Smooth muscle cell (in vitro differentiated cells): ENCODE results near the gene CAPN15. TPM values are rescaled to one million over a fixed set of nuclear protein-coding genes. Genes with fewer than 3 reads are reported as not detected.
A peak's percentile ranks its signal among the peaks of the same experiment; 100 is the strongest.

Source experiments
- DNase-seq: peaks from one replicate; lab custom pipeline; 2025; ENCODE audit not compliant: unreplicated experiment; lab: John Stamatoyannopoulos, UW
- H2AFZ ChIP-seq: fragments of 200-600 bp; sonication (generic); 2 replicates; pipeline ENCODE4 v1.6.0; 2016; ENCODE audit warnings: antibody characterized with exemption, low read depth, mild to moderate bottlenecking
- H3F3A ChIP-seq: fragments of 200-600 bp; sonication (generic); 2 replicates; pipeline ENCODE4 v1.6.0; 2017; ENCODE audit warnings: antibody characterized with exemption, low read depth
- H3K27ac ChIP-seq: fragments of 200-600 bp; sonication (generic); 2 replicates; pipeline ENCODE4 v1.5.1; 2016; ENCODE audit warnings: low read depth, mild to moderate bottlenecking
- H3K27me3 ChIP-seq: fragments of 200-600 bp; sonication (generic); 2 replicates; pipeline ENCODE4 v1.6.1; 2016; ENCODE audit warnings: low read depth, mild to moderate bottlenecking
- H3K36me3 ChIP-seq: fragments of 200-600 bp; sonication (generic); 2 replicates; pipeline ENCODE4 v1.5.1; 2016; ENCODE audit warnings: low read depth
- H3K4me1 ChIP-seq: fragments of 200-600 bp; sonication (generic); 2 replicates; pipeline ENCODE4 v1.5.1; 2016; ENCODE audit warnings: low read depth
- H3K4me2 ChIP-seq: fragments of 200-600 bp; sonication (generic); 2 replicates; pipeline ENCODE4 v1.6.0; 2016; ENCODE audit warnings: mild to moderate bottlenecking
- H3K4me3 ChIP-seq: fragments of 200-600 bp; sonication (generic); 2 replicates; pipeline ENCODE4 v1.5.1; 2016; ENCODE audit warnings: mild to moderate bottlenecking
- H3K79me2 ChIP-seq: fragments of 200-600 bp; sonication (generic); 2 replicates; pipeline ENCODE4 v1.6.0; 2016; ENCODE audit warnings: low read depth, mild to moderate bottlenecking
- H3K9ac ChIP-seq: fragments of 200-600 bp; sonication (generic); 2 replicates; pipeline ENCODE4 v1.6.0; 2016; ENCODE audit warnings: low read depth
- H3K9me3 ChIP-seq: fragments of 200-600 bp; sonication (generic); replicated peaks from 2 replicates; pipeline ENCODE4 v1.5.1; 2016; ENCODE audit warnings: low read depth
- H4K20me1 ChIP-seq: fragments of 200-600 bp; sonication (generic); 2 replicates; pipeline ENCODE4 v1.6.0; 2016; ENCODE audit warnings: low read depth
- CTCF ChIP-seq: fragments of 200-600 bp; sonication (generic); IDR thresholded peaks from 2 replicates; pipeline ENCODE4 v1.5.1; 2017; ENCODE audit warnings: borderline replicate concordance, mild to moderate bottlenecking, antibody characterized with exemption; ENCODE audit not compliant: insufficient read depth, poor library complexity, severe bottlenecking
- WGBS: methylation state at CpG from one replicate; pipeline ENCODE4 v1.1.7; 2016; ENCODE audit warnings: low lambda C conversion rate; 5-methylcytosine and 5-hydroxymethylcytosine counted together
- polyA plus RNA-seq: library from polyadenylated mRNA; unstranded; fragments of >200 nt; fragmentation: Nextera tagmentation; extraction: Ambion mirVana; gene quantifications from 2 replicates; pipeline ENCODE4 v1.2.1, GENCODE V29; 2016
- total RNA-seq: library from RNA; depleted of rRNA; stranded (reverse); fragments of >200 nt; gene quantifications from 2 replicates; pipeline ENCODE4 v1.2.3, GENCODE V29; 2014

CAPN15 gene
- total and polyA plus RNA-seq, 2 experiments from 2014 or later = 14.7 to 18.7 TPM

DNA sequence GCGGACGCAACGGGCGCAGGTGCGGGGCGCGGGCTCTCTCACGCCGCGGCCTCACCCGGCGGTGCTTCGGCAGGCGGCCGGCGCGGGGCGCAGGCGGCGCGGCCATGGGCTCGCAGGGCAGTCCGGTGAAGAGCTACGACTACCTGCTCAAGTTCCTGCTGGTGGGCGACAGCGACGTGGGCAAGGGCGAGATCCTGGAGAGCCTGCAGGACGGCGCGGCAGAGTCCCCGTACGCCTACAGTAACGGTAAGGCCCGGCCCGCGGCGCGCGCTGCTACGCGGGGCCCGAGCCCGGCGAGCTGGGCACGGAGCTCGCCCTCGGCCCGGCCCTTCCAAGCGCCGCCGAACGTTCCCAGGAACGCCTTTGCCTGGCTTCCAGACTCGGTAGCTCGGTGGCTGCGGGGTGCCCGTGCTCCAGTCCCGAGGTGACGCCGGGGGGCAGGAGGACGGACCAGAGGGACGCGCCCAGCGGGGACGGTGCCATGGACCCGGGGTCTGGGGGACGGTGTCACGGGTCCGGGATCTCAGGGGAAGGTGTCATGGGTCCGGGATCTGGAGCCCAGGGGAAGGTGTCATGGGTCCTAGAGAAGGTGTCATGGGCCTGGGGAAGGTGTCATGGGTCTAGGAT lies 62.8 kb downstream of the CAPN15 start:
- Histone ChIP-seq H4K20me1 (peaks cover 50% of the 10 kb centered on the region), H3K27me3 (no peaks in the 10 kb centered on the region), H3K4me2 (peak overlapping the region; percentile 93), H3K79me2 (peaks cover 51% of the 10 kb centered on the region), H3F3A (no peaks in the 10 kb centered on the region), H3K4me1 (peaks cover 6% of the 10 kb centered on the region), H3K9ac (peak overlapping the region; percentile 85), H3K4me3 (peak overlapping the region; percentile 94), H2AFZ (no peak overlapping the region), H3K36me3 (no peaks in the 10 kb centered on the region), H3K27ac (no peak overlapping the region), H3K9me3 (no peaks in the 10 kb centered on the region)
- WGBS = 3% methylated on average over 59 of the region's 71 CpGs
- TF ChIP-seq CTCF = no peak
- DNase-seq = peak; percentile 52

DNA sequence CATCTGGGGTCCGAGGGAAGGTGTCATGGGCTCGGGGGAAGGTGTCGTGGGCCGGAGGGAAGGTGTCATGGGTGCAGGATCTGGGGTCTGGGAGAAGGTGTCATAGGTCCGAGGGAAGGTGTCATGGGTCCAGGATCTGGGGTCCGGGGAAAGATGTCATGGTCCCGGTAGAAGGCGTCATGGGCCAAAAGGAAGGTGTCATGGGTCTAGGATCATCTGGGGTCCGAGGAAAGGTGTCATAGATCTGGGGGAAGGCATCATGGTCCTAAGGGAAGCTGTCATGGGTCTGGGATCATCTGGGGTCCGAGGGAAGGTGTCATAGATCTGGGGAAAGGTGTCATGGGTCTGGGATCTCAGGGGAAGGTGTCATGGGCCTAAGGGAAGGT lies 63.3 kb downstream of the CAPN15 start:
- H3K79me2 ChIP-seq = peaks cover 56% of the 10 kb centered on the region
- H3K9ac ChIP-seq = peak overlapping the region; percentile 85
- peak overlapping the region; percentile 94 for H3K4me3 ChIP-seq
- no peak overlapping the region for H2AFZ ChIP-seq
- no peak overlapping the region for H3K27ac ChIP-seq
- no peak for DNase-seq
- TF ChIP-seq CTCF = no peak
- peaks cover 6% of the 10 kb centered on the region for H3K4me1 ChIP-seq
- no peaks in the 10 kb centered on the region for H3K36me3 ChIP-seq
- no peaks in the 10 kb centered on the region for H3F3A ChIP-seq
- H3K4me2 ChIP-seq = peak overlapping the region; percentile 93
- 75% methylated on average over 10 of the region's 10 CpGs for WGBS
- no peaks in the 10 kb centered on the region for H3K27me3 ChIP-seq
- H4K20me1 ChIP-seq = peaks cover 55% of the 10 kb centered on the region
- no peaks in the 10 kb centered on the region for H3K9me3 ChIP-seq

GRCh38 chr16:591231-591630 lies 63.7 kb downstream of the CAPN15 start:
- Histone ChIP-seq H3K4me1 (peaks cover 6% of the 10 kb centered on the region), H3K4me3 (peak overlapping the region; percentile 94), H3K27me3 (no peaks in the 10 kb centered on the region), H2AFZ (no peak overlapping the region), H3K4me2 (peak overlapping the region; percentile 93), H4K20me1 (peaks cover 59% of the 10 kb centered on the region), H3K79me2 (peaks cover 60% of the 10 kb centered on the region), H3K9ac (no peak overlapping the region), H3F3A (no peaks in the 10 kb centered on the region), H3K27ac (no peak overlapping the region), H3K9me3 (no peaks in the 10 kb centered on the region), H3K36me3 (no peaks in the 10 kb centered on the region)
- 88% methylated on average over 8 of the region's 8 CpGs for WGBS
- no peak for TF ChIP-seq CTCF
- DNase-seq = no peak
